HCT116 (cell line): ENCODE data around the gene CDV3. TPM values are rescaled to one million over a fixed set of nuclear protein-coding genes. Genes with fewer than 3 reads are reported as not detected.

Experiments
- ATAC-seq: fragments of 200-7000 bp; cut with Tn5 transposase; 2 replicates; pipeline ENCODE4 v1.9.1; 2020; ENCODE audit warnings: mild to moderate bottlenecking, moderate library complexity
- BruUV-seq: library from RNA; stranded (reverse); fragments of 400-500 nt; replicated peaks from 2 replicates; lab custom pipeline; 2021; lab: Mats Ljungman, UMichigan
- CTCF ChIA-PET: fragments of 300-600 bp; sonication (Branson Sonifier 250); formaldehyde crosslinking; loops from one replicate; lab custom pipeline; 2021; ENCODE audit warnings: antibody characterized with exemption; lab: Charles Lee
- POLR2A ChIA-PET: fragments of 300-600, 350-600 bp; sonication (Branson Sonifier 250); formaldehyde crosslinking; loops from one replicate; lab custom pipeline; 2021; ENCODE audit warnings: antibody characterized with exemption; lab: Charles Lee
- RAD21 ChIA-PET, 2 experiments: fragments of 300-600 bp; sonication (Branson Sonifier 250); formaldehyde crosslinking; loops; one replicate each; lab custom pipeline; 2023; ENCODE audit warnings: low total read pairs in 2 of 2; ENCODE audit not compliant: uncharacterized antibody in 2 of 2, unreplicated experiment in 2 of 2, low non-redundant PET in 1 of 2; lab: Charles Lee
- DNase-seq: peaks from one replicate; pipeline ENCODE4 v3.0.0-alpha.2; 2010; ENCODE audit warnings: low read depth, low spot score
- H2AFZ ChIP-seq: fragments of 200-600 bp; shearing (Covaris generic), sonication (generic); 2 replicates; pipeline ENCODE4 v1.6.1; 2017; ENCODE audit warnings: low read depth, mixed run types, mixed read lengths, antibody characterized with exemption, low read length; ENCODE audit not compliant: poor library complexity, severe bottlenecking
- H3K27ac ChIP-seq: 2 replicates; pipeline ENCODE4 v1.5.1; 2012; ENCODE audit warnings: low read depth, low read length
- H3K27me3 ChIP-seq: fragments of 200-600 bp; sonication (generic); 2 replicates; pipeline ENCODE4 v1.6.1; 2016; ENCODE audit warnings: mixed run types, low read length, mixed read lengths; ENCODE audit not compliant: insufficient read depth
- H3K36me3 ChIP-seq, 2 experiments: fragments of 200-500 bp in 1 of 2; fragments of 200-600 bp in 1 of 2; sonication (Bioruptor generic) in 1 of 2; sonication (generic) in 1 of 2; 2 replicates each; pipeline versions ENCODE4 v1.5.1 to v1.6.1; 2014 to 2016; ENCODE audit warnings: low read length in 2 of 2, inconsistent platforms in 1 of 2, mixed read lengths in 1 of 2, mixed run types in 1 of 2; ENCODE audit not compliant: insufficient read depth in 2 of 2, control insufficient read depth in 1 of 2
- H3K4me1 ChIP-seq, 2 experiments: fragments of 200-600 bp in 1 of 2; sonication (generic) in 1 of 2; 2 replicates each; pipeline versions ENCODE4 v1.5.1 to v1.6.1; 2012 to 2017; ENCODE audit warnings: low read length in 2 of 2, inconsistent platforms in 1 of 2, mild to moderate bottlenecking in 1 of 2, mixed read lengths in 1 of 2, mixed run types in 1 of 2, moderate library complexity in 1 of 2; ENCODE audit not compliant: insufficient read depth in 2 of 2, control insufficient read depth in 1 of 2
- H3K4me2 ChIP-seq: fragments of 200-600 bp; sonication (generic); 2 replicates; pipeline ENCODE4 v1.6.1; 2017; ENCODE audit warnings: mixed run types, low read length, mixed read lengths
- H3K4me3 ChIP-seq, 2 experiments: fragments of 200-600 bp in 1 of 2; sonication (generic) in 1 of 2; replicated peaks in 1 of 2; 2 replicates each; pipeline ENCODE4 v1.5.1; 2011 to 2016; ENCODE audit warnings: low read length in 2 of 2, control low read depth in 1 of 2, low read depth in 1 of 2, mild to moderate bottlenecking in 1 of 2, mixed read lengths in 1 of 2, mixed run types in 1 of 2
- H3K79me2 ChIP-seq: fragments of 200-600 bp; sonication (generic); 2 replicates; pipeline ENCODE4 v1.6.1; 2017; ENCODE audit warnings: mild to moderate bottlenecking, mixed run types, low read length, moderate library complexity, mixed read lengths; ENCODE audit not compliant: insufficient read depth
- H3K9ac ChIP-seq: fragments of 200-600 bp; sonication (generic); 2 replicates; pipeline ENCODE4 v1.6.1; 2016; ENCODE audit warnings: low read length, mixed read lengths
- H3K9me2 ChIP-seq: fragments of 200-600 bp; sonication (generic), shearing (Covaris generic); 2 replicates; pipeline ENCODE4 v1.6.1; 2017; ENCODE audit warnings: mixed run types, mild to moderate bottlenecking, moderate library complexity; ENCODE audit not compliant: insufficient read depth
- H3K9me3 ChIP-seq, 2 experiments: fragments of 200-500 bp in 1 of 2; fragments of 200-600 bp in 1 of 2; sonication (Bioruptor generic) in 1 of 2; sonication (generic) in 1 of 2; 2 replicates each; pipeline ENCODE4 v1.6.1; 2014 to 2017; ENCODE audit warnings: low read length in 2 of 2, mixed read lengths in 2 of 2, inconsistent platforms in 1 of 2, low read depth in 1 of 2, mild to moderate bottlenecking in 1 of 2, mixed run types in 1 of 2, moderate library complexity in 1 of 2; ENCODE audit not compliant: control insufficient read depth in 1 of 2, insufficient read depth in 1 of 2
- H4K20me1 ChIP-seq: fragments of 200-600 bp; sonication (generic), shearing (Covaris generic); 2 replicates; pipeline ENCODE4 v1.6.1; 2017; ENCODE audit warnings: mixed run types, mild to moderate bottlenecking, moderate library complexity; ENCODE audit not compliant: insufficient read depth
- CEBPB ChIP-seq: IDR thresholded peaks from 2 replicates; pipeline ENCODE4 v1.6.1; 2012; ENCODE audit warnings: low read depth
- EGR1 ChIP-seq: IDR thresholded peaks from 2 replicates; pipeline ENCODE4 v1.6.1; 2012; ENCODE audit warnings: low read depth
- JUND ChIP-seq: IDR thresholded peaks from 2 replicates; pipeline ENCODE4 v1.6.1; 2012
- POLR2A ChIP-seq: IDR thresholded peaks from 2 replicates; pipeline ENCODE4 v1.7.0; 2011; ENCODE audit warnings: borderline replicate concordance; ENCODE audit not compliant: insufficient read depth, insufficient read length; ENCODE audit errors: extremely low read depth
- SIN3A ChIP-seq: IDR thresholded peaks from 2 replicates; pipeline ENCODE4 v1.6.1; 2012; ENCODE audit warnings: low read depth
- ZBTB33 ChIP-seq: IDR thresholded peaks from 2 replicates; pipeline ENCODE4 v1.6.1; 2011; ENCODE audit warnings: mild to moderate bottlenecking, low read length, moderate library complexity; ENCODE audit not compliant: insufficient replicate concordance; ENCODE audit errors: extremely low read depth
- ZFX ChIP-seq: fragments of 450-650 bp; IDR thresholded peaks from 2 replicates; pipeline ENCODE4 v1.6.1; 2017
- intact Hi-C: fragments of 100-400 bp; cut with micrococcal nuclease; formaldehyde crosslinking; loops from 2 replicates; pipeline ENCODE4 v1.10.0; 2022
- total RNA-seq: library from RNA; stranded (reverse); gene quantifications from one replicate; pipeline ENCODE4 v1.2.1, GENCODE V29; 2021; ENCODE audit not compliant: unreplicated experiment

The CDV3 gene
- total RNA-seq, 1 experiment from 2014 or later = 153 TPM

GRCh38 chr3:133570139-133570936, 3.1 kb upstream of the CDV3 start:
- POLR2A ChIA-PET = interaction anchor here (1.2 kb wide), 1 partner anchor 76 kb away, joined by 3 read pairs; no protein-coding TSS in a partner anchor
- no peaks in the 10 kb centered on the region for H3K27me3 ChIP-seq
- H4K20me1 ChIP-seq = 0 out of 2 replicates have a peak, but pooled peaks cover 6% of the 10 kb centered on the region
- intact Hi-C loops = loop anchor here (5.0 kb wide), 1 partner anchor 848 kb away; the partner anchor contains the start of gene NPHP3
- H2AFZ ChIP-seq = peak overlapping the region; percentile 13
- H3K4me1 ChIP-seq = peaks cover 40 to 57% of the 10 kb centered on the region in 2 experiments
- H3K9me3 ChIP-seq = no peaks in the 10 kb centered on the region
- no peak for ATAC-seq
- TF ChIP-seq ZBTB33 (no peak), JUND (no peak), POLR2A (no peak), ZFX (no peak), SIN3A (no peak), CEBPB (no peak), EGR1 (no peak)
- TF ChIP-seq, all 23 proteins: peak for 0
- Histone ChIP-seq H3K9ac (peak overlapping the region; percentile 24), H3K4me2 (peak overlapping the region; percentile 65), H3K79me2 (peaks cover 12% of the 10 kb centered on the region), H3K27ac (peak overlapping the region; percentile 38; the same call in 1 of the 2 replicates), H3K4me3 (peak overlapping the region in 1 of 2 experiments; percentile 8; a peak in 1 of 4 replicates), H3K36me3 (peaks cover 0 to 3% of the 10 kb centered on the region in 2 experiments; a peak in 1 of 4 replicates), H3K9me2 (no peaks in the 10 kb centered on the region)
- RAD21 ChIA-PET = no interaction called here
- DNase-seq = peak; percentile 55
- BruUV-seq = no TSS peak
- CTCF ChIA-PET = no interaction called here
